SK-N-MC (cell line): ENCODE data around the gene TIMM17A.

Source experiments
- EZH2 ChIP-seq: fragments of 200-600 bp; sonication (generic); IDR thresholded peaks from one replicate; pipeline ENCODE4 v1.6.1; 2017; ENCODE audit warnings: antibody characterized with exemption
- FOXP2 ChIP-seq: optimal IDR thresholded peaks from 2 replicates; pipeline ENCODE3; 2011; ENCODE audit warnings: mild to moderate bottlenecking, moderate library complexity; ENCODE audit not compliant: insufficient read depth; ENCODE audit errors: extremely low read length, control extremely low read depth
- POLR2AphosphoS5 ChIP-seq: IDR thresholded peaks from 2 replicates; pipeline ENCODE4 v1.6.1; 2012; ENCODE audit warnings: mild to moderate bottlenecking, low read depth, low read length, borderline replicate concordance

DNA sequence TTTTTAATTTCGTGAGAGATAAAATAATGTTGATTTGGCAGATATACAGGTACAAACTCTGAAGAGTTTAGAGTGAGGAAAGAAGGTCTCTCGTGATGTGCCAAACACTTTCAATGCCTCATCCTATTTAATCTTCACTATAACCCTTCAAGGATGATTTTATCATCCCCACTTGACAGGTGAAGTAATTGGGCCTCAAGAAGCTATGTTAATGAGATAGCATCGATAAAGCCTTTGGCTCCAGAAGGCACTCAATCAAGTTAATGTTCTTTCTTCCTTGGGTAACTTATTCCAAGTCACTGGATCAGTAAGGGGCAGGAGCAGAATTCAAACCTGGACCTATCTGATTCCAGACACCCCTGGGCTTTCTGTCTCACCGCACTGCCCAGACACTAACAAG lies 16.2 kb upstream of the TIMM17A start:
- TF ChIP-seq POLR2AphosphoS5 (no peak), EZH2 (no peak), FOXP2 (no peak)
